CD4-positive, alpha-beta T cell treated with Interleukin-15 for 4 hours (primary cell): ENCODE measurements around the gene IGF1.
"Not testable (repeated sequence)": the region's sequence is repeated elsewhere in the genome, so short reads cannot be mapped to it uniquely, and the experiment has no call there.

ENCODE experiments used
- DNase-seq: peaks from one replicate; pipeline ENCODE4 v3.0.0-alpha.2; 2020; ENCODE audit warnings: low spot score

The IGF1 gene

DNA sequence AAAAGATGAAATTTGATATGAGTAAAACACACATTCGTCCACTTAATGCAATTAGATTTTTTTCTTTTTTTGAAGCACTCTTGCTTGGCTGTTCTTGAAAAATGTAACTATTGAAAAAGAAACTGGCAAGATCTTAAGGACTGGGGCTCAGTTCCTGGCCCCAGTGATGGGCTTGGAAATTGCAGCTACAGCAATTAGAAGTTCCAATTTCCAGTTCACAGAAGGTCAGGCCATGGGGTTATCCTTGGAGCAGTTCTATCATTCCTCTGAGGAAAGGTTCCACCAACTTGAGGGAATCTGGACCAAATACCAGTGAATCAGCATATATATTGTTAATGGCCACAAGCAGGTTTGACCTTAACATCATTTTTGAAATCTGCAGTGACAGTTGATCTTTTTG lies 18.9 kb downstream of the IGF1 start:
- DNase-seq = no peak

DNA sequence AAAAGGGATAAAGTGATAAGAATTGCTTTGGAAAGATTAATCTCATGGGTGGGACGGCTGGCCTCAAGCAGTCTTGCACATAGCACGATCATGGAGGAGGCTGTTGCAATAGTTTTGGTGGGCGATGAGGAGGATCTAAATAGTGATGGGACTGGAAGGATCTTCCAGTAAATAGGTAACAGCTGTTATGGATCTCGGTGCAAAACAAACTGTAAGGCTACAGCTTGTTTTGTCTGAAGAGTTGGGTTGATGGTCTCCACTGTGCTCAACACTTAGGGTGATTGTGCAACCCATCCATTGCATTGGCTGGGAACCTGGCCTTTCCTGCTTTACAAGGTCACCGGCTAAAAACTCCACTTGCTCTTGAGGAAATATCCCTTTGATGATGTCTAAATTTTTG lies 21.0 kb downstream of the IGF1 start:
- DNase-seq = no peak

DNA sequence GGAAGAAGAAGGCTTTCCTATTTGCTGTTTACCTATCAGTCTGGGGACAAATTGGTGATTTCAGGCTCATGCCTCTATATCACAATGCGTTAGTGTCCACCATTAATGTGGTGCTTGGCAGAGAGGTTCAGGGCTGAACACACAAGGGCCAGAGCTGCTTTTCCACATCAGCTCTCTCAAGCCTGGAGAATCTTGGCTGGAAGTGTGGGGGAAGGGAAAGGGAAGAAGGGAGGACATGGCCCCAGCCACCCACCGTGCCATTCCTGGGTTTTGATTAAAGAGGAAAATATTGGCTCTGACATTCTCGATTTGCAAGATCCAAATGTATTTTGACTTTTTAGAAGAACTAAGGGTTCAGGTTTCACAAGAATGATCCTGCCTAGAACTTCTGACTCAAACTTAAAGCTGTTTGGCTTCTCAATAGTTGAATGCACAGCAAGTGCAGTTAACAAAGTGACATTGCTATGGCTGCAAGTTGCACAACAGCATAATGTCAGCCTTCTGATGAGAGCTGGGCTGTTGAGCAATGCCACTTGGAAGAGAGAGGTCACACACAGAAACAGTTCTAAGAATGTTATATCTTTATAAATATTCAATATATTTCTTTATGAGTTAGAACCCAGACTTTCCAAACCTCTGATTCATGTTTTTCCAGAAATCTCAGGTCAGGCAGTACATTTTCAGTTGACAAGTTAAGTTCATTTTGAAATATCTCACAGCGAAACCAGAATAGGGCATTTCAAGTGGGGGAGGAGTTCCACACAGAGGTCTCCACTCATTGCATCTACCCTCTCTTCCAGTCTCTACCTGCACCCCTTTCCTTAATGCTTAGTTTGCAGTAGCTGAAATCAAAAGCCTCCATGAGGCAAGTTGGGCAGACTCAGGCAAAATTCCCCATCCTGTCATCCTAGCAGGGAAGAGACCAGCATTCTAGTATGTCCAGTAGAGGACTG lies 25.3 kb downstream of the IGF1 start:
- no peak for DNase-seq

DNA sequence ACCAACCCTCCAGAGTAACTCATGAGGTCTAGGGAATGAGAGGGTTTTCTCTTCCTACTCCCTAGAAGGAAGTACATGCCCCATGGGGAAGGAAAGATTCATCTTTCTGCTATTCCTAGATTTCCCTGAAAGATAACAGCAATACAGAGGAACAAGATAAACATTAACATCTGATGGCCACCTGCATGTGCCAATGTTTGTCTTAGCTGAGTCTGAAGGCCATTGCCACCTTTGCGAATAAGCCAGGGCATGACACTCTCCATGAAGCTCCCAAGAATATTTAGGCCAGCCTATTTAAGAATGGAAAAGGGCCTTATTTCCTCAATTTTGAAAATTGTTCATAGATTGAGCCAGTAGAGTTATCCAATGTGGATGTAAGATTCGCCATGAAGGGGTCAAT lies 26.0 kb downstream of the IGF1 start:
- no peak for DNase-seq

DNA sequence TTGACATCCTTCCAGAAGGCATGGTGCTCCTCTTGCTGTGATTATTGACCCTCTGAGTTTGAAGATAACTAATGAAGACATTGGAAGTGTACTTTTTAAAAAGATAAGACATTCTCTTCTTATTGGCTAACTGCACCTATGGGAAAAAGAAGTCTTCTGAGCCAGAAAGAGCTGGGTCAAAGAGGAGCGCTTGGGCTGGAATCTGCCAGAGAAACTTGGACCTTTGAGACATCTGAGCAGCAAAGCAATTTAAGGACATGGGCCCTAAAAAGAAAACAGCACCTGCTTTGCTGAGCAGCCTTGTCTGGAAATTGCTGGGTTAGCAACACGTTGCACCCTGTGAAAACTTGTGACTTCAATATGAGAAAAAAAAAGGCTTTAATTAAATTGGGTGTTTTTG lies 27.8 kb downstream of the IGF1 start:
- DNase-seq = no peak

DNA sequence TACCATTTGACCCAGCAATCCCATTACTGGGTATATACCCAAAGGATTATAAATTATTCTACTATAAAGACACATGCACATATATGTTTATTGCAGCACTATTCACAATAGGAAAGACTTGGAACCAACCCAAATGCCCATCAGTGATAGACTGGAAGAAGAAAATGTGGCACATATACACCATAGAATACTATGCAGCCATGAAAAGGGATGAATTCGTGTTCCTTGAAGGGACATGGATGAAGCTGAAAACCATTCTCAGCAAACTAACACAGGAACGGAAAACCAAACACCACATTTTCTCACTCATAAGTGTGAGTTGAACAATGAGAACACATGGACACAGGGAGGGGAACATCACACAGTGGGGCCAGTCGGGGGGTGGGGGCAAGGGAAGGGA lies 31.3 kb downstream of the IGF1 start:
- DNase-seq = not testable (repeated sequence)

DNA sequence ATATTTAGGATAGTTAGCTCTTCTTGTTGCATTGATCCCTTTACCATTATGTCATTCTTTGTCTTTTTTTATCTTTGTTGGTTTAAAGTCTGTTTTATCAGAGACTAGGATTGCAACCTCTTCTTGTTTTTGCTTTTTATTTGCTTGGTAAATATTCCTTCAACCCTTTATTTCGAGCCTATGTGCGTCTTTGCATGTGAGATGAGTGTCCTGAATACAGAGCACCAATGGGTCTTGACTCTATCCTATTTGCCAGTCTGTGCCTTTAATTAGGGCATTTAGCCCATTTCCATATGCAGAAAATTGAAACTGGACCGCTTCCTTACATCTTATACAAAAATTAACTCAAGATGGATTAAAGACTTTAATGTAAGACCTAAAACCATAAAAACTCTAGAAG lies 32.9 kb downstream of the IGF1 start:
- DNase-seq = not testable (repeated sequence)

DNA sequence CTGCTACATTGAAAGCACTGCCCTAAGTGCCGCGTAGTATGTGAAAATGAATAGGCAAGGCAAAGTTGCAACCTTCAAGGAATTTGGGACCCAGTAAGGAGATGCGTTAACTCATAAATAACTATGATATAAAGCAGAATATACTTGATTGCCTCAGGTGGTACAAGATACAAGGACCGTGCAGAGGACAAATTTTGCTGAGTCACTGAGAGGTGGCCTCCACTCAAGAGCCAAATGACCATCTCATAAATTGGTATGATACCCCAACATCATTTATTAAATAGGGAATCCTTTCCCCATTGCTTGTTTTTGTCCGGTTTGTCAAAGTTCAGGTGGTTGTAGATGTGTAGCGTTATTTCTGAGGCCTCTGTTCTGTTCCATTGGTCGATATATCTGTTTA lies 35.7 kb downstream of the IGF1 start:
- DNase-seq = no peak

DNA sequence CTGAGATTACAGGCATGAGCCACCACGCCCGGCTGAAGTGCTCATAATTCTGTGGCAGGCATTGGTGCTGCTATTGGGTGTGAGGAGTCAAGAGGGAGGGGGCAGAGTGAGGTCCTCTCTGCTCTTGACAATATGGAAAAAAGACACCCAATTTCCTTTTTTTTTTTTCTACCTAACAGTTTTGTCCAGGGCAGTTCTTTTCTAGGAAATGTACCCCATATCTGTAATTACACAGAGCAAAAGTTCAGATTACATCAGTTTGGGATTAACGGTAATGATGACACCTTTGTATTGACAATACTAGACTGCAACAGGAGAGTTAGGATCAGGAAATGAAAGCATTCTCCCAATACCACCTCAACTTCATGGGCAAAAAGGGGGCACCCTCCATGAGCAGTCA lies 36.3 kb downstream of the IGF1 start:
- no peak for DNase-seq

DNA sequence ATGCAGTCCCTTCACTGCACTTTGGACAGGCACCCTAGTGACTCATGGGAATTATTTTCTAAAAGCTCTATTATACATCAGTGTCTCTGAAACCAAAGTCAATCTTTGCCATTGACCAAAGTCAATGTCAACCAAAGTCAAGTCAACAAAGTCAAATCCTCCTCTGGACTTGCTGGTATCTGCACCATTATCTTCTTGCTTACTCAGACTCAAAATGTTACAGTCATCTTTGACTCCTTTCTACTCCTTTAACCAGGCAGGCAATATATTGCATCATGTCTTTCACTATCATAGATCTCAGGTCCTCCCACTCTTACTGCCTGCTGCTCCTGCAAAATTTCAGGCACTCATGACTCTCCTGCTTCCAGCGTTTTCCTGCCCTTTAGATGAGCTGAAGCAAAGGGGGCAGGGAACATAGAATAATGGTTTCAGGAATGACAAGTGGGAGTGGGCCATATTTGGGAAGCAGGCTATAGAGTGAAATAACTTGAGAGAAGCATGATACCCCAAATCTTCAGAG lies 39.2 kb downstream of the IGF1 start:
- DNase-seq = no peak

DNA sequence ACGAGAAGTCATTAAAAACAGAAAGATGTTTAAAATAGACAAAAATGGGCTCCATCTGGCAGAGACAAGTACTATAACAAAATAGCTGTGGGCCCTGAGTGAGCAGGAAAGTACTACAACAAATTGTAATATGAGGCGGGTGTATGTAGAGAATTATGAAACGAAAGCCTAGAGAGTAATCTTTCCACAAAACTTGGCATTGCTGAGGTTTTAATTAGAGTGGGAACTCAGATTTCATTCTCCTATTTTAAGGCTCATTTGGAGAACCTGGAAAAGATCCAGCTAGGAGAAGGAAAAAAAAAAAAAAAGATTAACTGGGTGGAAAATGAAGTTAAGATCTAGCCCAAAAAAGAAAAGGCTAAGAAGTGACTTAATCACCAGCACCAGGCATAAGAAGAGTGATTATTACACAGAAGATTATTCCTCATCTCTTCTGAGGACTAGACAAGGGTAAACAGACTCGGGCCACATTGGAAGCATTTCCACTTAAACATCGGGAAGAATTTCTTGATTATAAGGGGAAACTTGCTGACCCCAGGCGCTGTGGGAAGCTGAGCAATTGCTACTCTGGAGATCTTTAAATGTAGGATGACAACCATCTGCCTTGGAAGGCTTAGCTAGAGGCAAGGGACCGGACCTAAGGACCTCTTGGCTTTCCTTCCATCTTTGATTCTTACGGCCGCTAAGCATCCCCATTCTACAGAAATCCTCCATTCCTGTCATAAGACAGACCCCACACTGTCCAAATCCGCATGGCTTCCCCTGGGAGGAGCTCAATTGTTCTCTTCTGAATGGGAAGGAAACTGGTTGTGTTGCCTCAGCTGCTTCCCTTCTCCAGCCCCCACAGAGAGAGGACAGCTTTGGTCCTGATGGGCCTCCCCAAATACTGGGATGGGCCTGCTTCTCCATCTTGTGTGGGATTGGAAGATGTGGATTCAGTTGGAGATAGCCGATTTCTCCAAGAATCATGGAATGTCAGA lies 40.6 kb downstream of the IGF1 start:
- no peak for DNase-seq

DNA sequence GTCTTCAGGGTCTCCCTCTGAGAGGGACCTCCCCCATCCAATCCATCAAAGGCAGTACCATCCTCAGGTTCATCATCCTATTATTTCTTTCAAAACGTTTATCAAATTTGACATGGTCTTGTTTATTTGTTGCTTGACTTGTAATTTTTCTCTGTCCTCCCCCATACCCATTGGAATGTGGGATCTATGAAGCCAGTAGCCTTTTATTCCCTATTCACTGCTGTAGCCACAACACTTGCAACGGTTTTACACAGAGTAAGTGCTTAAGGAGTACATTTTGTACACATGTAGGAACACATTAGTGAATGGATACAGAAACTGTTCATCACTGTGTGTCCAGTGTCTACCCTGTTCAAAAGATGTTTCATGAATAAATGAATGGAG lies 41.5 kb downstream of the IGF1 start:
- no peak for DNase-seq

DNA sequence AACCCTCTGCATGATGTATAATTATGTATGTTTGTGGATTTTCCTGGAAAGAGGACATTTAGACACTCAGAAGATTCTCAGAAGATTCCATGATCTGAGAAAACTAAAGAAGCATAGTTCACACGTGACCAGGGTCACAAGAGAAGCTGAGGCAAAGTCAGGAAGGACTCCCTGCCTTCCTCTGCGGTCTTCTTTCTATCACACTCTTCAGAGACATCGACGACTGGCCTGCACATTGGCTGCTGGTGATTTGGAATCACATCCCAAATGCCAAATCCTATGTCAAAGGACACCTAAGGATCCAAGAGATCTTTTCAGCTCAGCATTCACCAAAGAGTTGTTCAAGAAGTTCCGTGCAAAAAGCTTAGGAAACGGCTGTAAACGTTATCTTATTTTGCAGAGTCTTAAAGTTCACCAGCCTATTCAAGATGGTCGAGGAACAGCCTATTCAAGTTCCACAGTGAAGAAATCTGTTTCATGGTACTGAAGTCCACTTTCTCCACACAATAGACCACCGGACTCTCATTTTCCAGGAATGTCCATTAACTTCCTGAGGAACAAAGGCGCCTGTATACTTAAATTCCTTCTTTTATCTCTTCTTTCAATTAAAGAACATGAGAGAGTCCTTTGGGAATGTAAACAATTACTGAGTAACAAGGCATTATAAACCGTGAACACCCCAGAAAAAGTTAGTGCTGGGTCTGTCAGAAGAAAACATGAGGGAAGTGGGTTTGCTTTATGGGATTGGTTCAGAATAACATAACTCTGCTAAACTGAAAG lies 42.1 kb downstream of the IGF1 start:
- no peak for DNase-seq

DNA sequence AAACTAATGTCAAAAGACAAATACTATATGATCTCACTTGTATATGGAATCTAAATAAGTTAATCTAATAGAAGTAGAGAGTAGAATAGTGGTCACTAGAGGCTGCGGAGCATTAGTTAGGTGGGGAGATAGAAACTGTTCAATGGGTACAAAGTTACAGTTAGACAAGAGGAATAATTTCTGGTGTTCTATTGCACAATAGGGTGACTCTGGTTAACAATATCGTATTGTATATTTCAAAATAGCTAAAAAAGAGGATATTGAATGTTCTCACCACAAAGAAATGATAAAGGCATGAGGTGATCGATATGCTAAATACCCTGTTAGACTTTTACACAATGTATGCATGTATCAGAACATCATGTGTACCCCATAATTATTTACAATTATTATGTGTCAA lies 42.9 kb downstream of the IGF1 start:
- DNase-seq = no peak

DNA sequence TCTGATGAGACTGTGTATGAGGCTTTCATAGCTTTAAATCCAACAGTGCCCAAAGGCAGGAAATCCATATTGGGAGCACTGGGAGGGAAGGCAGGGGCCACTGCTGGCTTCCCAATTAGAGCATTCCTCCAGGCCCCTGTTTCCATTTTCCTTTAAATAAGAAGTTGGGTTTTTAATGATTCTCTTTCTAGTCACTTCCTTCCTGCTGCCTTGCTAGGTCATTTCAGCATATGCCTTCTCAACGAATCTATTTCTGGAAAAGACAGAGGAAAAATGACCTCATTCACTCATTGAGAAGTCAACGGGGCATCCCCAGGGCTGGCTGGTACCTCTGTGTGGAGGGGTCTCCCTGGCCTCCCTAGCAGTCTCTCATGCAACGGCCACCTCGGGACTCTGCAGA lies 43.5 kb downstream of the IGF1 start:
- no peak for DNase-seq

DNA sequence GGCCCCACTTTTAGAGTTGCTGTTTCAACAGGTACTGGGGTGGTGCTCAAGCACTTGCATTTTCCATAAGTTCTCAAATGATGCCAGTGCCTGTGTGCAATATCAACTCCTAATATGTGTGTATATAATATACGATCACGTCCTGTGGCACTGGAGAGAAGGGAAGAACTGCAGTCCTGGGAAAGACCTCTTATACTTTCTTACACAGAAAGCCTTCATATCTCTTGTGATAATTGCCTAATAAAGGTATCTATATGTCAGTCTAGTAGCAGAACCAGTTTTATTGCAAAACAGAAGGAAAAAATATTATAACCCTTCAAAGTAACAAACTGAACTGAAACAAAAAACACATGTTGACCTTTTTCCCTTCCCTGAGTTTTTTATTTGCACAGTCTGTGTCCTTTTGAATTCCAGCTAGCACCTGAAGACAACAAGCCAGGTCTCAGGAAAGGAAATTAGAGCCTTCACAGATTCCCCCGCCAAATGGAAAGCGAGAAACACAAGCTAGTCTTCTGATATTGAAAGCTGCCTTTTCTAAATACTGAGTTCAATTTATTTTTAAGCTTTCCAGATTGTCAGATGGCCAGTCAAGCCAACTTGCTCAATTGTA lies 44.4 kb downstream of the IGF1 start:
- DNase-seq = no peak

DNA sequence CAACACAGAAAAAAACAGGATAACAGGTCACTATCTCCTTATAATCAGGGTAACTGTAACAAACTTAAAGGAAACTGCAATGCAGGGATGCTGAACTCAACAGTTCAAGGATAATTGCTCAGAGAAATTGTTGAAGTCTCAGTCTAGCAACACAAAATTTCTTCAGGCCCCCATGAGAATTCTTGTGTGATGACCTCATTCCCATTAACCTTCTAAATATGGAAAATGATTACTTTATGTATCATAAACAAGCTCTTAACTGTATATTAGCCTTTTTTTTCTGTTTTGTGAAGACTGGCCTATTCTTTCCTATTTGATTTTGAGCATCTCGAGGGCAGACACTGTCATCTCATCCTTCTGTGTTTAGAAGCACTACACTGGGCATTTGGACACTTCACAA lies 47.1 kb downstream of the IGF1 start:
- no peak for DNase-seq

DNA sequence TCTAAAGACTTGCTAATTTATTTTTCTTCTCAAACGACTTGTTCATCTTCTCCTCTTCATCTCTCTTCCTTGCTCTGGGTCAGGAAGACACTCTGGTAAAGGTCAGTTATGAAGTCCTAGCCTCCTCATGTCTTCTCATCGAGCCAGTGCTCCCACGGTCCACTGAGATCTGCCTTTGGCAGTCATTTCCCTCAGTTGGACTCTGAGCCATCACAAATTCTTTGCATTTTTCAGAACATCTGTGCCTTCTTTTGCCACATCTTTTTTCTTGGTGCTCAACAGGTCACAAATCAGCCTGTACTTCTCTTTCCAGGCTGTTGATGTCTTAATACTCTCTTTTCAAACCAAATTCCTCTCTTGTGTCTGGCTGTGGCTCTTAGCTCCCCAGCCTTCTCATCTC lies 49.7 kb downstream of the IGF1 start:
- no peak for DNase-seq

DNA sequence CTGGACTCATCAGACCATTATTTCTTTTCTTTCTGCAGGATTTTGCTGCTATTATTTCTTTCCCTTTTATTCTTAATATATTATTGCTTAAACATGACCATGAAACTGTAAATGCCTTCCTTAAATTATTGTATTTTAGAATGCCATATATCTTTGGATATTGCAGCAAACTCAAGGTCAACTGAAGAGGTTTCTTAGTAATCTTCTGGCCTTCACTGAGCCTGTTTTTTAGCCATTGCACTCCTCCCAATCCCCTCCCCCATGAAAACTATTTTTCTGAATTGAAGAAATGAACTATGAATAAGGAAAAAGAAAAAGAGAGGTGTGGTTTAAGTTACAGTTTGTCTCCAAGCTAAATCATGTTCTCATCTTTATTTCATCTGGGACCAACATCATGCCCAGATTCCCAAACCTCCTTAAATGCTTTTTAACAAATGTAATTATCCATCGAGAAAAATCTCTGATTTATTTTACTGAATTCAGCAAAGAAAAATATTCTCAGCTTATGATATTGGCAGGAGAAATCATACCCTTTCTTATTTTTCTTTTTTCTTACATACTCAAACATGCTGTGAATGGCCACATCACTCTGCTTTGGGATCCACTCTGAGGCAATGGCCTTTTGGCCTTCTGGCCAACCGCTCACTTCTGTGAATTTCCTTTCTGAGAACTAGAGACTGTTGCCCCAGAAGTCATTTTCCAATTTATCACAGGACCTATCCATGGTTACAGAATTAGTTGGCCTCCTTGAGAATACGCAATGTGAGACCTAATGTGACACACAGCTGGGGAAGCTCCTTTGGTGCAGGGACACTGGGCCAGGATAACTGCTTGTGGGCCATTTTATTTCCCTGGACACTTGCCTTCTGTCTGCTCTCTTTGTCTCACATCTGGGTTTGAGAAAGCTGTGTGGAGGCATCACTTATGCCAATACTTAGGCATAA lies 50.9 kb downstream of the IGF1 start:
- DNase-seq = no peak

DNA sequence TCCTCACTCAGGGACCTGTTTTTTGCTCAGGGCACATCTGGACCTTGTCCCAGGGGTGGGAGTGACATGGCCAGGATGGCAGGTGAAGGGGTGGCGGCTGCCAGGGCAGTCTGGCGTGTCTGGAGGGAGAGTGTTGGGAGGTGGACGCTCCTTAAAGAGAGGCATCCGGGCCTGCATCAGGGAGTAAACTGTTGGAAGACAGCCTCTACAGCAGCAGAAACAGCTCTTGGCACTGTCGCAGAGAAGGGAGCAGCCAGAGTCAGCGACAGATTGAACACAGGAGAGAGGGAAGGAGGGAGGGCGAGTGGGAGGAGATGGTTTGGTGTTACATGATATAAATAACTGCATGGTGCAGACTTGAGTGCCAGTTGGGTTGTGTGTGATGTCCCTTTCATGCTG lies 52.8 kb downstream of the IGF1 start:
- no peak for DNase-seq
